ENCODE results near the gene PPFIA2. TPM values are rescaled to one million over a fixed set of nuclear protein-coding genes. Genes with fewer than 3 reads are reported as not detected.

The PPFIA2 gene
- total and polyA plus RNA-seq, 10 of the 15 experiments (the other 5 are each of a cell fraction or from before 2014, with no cell fraction given): 0.06 to 0.39 (median 0.18) TPM; not detected in 6

DNA sequence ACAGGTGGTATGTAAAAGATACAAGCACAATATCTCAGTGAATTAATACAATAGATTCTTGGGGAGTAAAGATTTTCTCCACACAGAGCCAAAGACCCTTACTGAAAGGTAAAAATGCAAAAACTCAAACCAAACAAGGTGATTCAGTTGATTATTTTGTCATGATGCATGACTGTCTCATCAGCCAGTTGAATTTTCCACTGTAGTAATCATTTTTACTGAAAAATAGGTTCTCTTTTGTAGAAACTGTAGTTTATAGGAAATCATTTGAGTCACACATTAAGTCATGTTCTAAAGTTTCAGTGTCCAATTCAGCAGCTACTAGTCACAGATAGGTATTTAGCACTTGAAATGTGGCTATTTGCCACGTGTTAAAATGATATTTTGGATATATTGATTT is 53.6 kb downstream of the PPFIA2 start:
- ChIA-PET SMC1A (ENCODE audit: uncharacterized antibody, unreplicated experiment) (no interaction called here), POLR2A (interaction anchor here (0.7 kb wide), 1 partner anchor 153 kb away, joined by 4 read pairs; no protein-coding TSS in a partner anchor), RAD21 (ENCODE audit: unreplicated experiment) (no interaction called here), CTCF (no interaction called here)
- no TSS peak for BruUV-seq (replicated peaks)
- no peak for DNase-seq (ENCODE audit: low read depth, low spot score)
- Histone ChIP-seq H3K9ac (ENCODE audit: control insufficient read depth, insufficient read depth, low read length) (no peak overlapping the region), H3K27me3 (replicated peaks in 1 of 2; ENCODE audit: control insufficient read depth in 2 of 2, insufficient read depth in 2 of 2, low read length in 1 of 2) (no peaks in the 10 kb centered on the region; a peak in 1 of 4 replicates), H3K27ac (ENCODE audit: control insufficient read depth, insufficient read depth) (no peak overlapping the region), H3K4me1 (ENCODE audit: control insufficient read depth, insufficient read depth, low read length) (no peaks in the 10 kb centered on the region), H3K9me3 (replicated peaks; ENCODE audit: control insufficient read depth, insufficient read depth, low read length) (no peaks in the 10 kb centered on the region), H3K79me2 (ENCODE audit: control insufficient read depth, insufficient read depth, low read length) (no peaks in the 10 kb centered on the region), H3K36me3 (ENCODE audit: control insufficient read depth in 2 of 2, insufficient read depth in 2 of 2, low read length in 1 of 2) (no peaks in the 10 kb centered on the region), H3K4me2 (ENCODE audit: control insufficient read depth, insufficient read depth) (no peak overlapping the region), H2AFZ (ENCODE audit: control insufficient read depth, low read depth, low read length) (no peak overlapping the region), H3K4me3 (no peak overlapping the region), H4K20me1 (ENCODE audit: control insufficient read depth, insufficient read depth) (no peaks in the 10 kb centered on the region)
- no peak for FAIRE-seq
- ATAC-seq: no peak
- 0% methylated on average over 1 of the region's 1 CpG for WGBS (ENCODE audit: insufficient coverage, insufficient replicate concordance, low lambda C conversion rate, missing lambda C conversion rate)
- in situ Hi-C loops (cut with MboI) (no loop called here), intact Hi-C loops (cut with micrococcal nuclease; ENCODE audit: unreplicated experiment) (no loop called here)
- TF ChIP-seq POLR2AphosphoS2 (IDR thresholded peaks at IDR 0.05; ENCODE audit: low read depth, low read length) (no peak), BCL11A (IDR thresholded peaks at IDR 0.05; ENCODE audit: low read depth, low read length) (no peak), ZNF24 (IDR thresholded peaks at IDR 0.05) (no peak), SREBF2 (IDR thresholded peaks at IDR 0.05; ENCODE audit: low read length) (no peak), ZNF622 (IDR thresholded peaks at IDR 0.05) (no peak), YBX1 (IDR thresholded peaks at IDR 0.05) (no peak), MYB (IDR thresholded peaks at IDR 0.05; ENCODE audit: borderline replicate concordance, low read depth, low read length) (no peak)
- TF ChIP-seq, protein P1, sequence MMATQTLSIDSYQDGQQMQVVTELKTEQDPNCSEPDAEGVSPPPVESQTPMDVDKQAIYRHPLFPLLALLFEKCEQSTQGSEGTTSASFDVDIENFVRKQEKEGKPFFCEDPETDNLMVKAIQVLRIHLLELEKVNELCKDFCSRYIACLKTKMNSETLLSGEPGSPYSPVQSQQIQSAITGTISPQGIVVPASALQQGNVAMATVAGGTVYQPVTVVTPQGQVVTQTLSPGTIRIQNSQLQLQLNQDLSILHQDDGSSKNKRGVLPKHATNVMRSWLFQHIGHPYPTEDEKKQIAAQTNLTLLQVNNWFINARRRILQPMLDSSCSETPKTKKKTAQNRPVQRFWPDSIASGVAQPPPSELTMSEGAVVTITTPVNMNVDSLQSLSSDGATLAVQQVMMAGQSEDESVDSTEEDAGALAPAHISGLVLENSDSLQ (IDR thresholded peaks at IDR 0.05): no peak
- TF ChIP-seq, protein P2, sequence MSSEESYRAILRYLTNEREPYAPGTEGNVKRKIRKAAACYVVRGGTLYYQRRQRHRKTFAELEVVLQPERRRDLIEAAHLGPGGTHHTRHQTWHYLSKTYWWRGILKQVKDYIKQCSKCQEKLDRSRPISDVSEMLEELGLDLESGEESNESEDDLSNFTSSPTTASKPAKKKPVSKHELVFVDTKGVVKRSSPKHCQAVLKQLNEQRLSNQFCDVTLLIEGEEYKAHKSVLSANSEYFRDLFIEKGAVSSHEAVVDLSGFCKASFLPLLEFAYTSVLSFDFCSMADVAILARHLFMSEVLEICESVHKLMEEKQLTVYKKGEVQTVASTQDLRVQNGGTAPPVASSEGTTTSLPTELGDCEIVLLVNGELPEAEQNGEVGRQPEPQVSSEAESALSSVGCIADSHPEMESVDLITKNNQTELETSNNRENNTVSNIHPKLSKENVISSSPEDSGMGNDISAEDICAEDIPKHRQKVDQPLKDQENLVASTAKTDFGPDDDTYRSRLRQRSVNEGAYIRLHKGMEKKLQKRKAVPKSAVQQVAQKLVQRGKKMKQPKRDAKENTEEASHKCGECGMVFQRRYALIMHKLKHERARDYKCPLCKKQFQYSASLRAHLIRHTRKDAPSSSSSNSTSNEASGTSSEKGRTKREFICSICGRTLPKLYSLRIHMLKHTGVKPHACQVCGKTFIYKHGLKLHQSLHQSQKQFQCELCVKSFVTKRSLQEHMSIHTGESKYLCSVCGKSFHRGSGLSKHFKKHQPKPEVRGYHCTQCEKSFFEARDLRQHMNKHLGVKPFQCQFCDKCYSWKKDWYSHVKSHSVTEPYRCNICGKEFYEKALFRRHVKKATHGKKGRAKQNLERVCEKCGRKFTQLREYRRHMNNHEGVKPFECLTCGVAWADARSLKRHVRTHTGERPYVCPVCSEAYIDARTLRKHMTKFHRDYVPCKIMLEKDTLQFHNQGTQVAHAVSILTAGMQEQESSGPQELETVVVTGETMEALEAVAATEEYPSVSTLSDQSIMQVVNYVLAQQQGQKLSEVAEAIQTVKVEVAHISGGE (CRISPR knock-in tag; IDR thresholded peaks at IDR 0.05): no peak
- TF ChIP-seq, protein P3, sequence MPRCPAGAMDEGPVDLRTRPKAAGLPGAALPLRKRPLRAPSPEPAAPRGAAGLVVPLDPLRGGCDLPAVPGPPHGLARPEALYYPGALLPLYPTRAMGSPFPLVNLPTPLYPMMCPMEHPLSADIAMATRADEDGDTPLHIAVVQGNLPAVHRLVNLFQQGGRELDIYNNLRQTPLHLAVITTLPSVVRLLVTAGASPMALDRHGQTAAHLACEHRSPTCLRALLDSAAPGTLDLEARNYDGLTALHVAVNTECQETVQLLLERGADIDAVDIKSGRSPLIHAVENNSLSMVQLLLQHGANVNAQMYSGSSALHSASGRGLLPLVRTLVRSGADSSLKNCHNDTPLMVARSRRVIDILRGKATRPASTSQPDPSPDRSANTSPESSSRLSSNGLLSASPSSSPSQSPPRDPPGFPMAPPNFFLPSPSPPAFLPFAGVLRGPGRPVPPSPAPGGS (IDR thresholded peaks at IDR 0.05; ENCODE audit: borderline replicate concordance, insufficient read depth, low read depth, low read length, poor library complexity, severe bottlenecking): no peak

Data from GM12878 (cell line).